Measurements from ENCODE around the gene SPACA4. TPM values are rescaled to one million over a fixed set of nuclear protein-coding genes. Genes with fewer than 3 reads are reported as not detected.

The SPACA4 gene
- total RNA-seq, 1 experiment from 2014 or later: not detected

- no peak overlapping the region for H2BK5ac ChIP-seq (ENCODE audit: insufficient read length, low read length)
- no peaks in the 10 kb centered on the region for H4K20me1 ChIP-seq (ENCODE audit: control insufficient read depth, insufficient read depth, insufficient read length)
- no peak overlapping the region for H2BK20ac ChIP-seq (ENCODE audit: low read depth, low read length, poor library complexity, severe bottlenecking)
- no peaks in the 10 kb centered on the region for H3K79me1 ChIP-seq (ENCODE audit: insufficient read depth, low read depth, low read length, poor library complexity, severe bottlenecking)
- no peak overlapping the region for H2BK120ac ChIP-seq (ENCODE audit: low read depth, low read length, poor library complexity, severe bottlenecking)
- no peak overlapping the region for H4K5ac ChIP-seq (ENCODE audit: insufficient read length, low read depth, low read length)
- no peaks in the 10 kb centered on the region for H3K23me2 ChIP-seq (ENCODE audit: insufficient read length, low read depth, low read length, poor library complexity, severe bottlenecking)
- no peak overlapping the region for H3K23ac ChIP-seq (ENCODE audit: insufficient read length, low read depth, low read length)
- Mint-ChIP-seq H3K27me3 (ENCODE audit: low read depth) (peaks cover 1% of the 10 kb centered on the region), H3K9me3 (peaks cover 0 to 3% of the 10 kb centered on the region in 2 experiments; a peak in 2 of 5 replicates), H3K4me1 (peaks cover 6 to 16% of the 10 kb centered on the region in 2 experiments; a peak in 3 of 4 replicates), H3K4me3 (peak overlapping the region in 1 of 2 experiments; percentile 26; a peak in 1 of 5 replicates), H3K36me3 (ENCODE audit: insufficient read depth in 1 of 3, low read depth in 3 of 3) (no peaks in the 10 kb centered on the region), H3K27ac (peak overlapping the region in 1 of 3 experiments; percentile 12; a peak in 1 of 7 replicates)
- H4K8ac ChIP-seq (replicated peaks; ENCODE audit: insufficient read length, low read depth, low read length): no peak overlapping the region
- H3K9ac ChIP-seq (ENCODE audit: extremely low read depth, insufficient read length, low read length): no peak overlapping the region
- peaks cover 2% of the 10 kb centered on the region; the same call in 1 of the 2 replicates for H3K4me1 ChIP-seq (ENCODE audit: insufficient read depth, low read length)
- no CpG with 5 or more reads among the region's 6 CpGs for WGBS (ENCODE audit: extremely low coverage, insufficient read length, low lambda C conversion rate)
- H3K4me2 ChIP-seq (ENCODE audit: insufficient read depth, insufficient read length, low read length): no peak overlapping the region
- no peaks in the 10 kb centered on the region for H3K9me3 ChIP-seq (ENCODE audit: control insufficient read depth, low read depth, low read length)
- no peak overlapping the region for H3T11ph ChIP-seq (ENCODE audit: low read length)
- H2BK15ac ChIP-seq (ENCODE audit: low read depth, low read length): no peak overlapping the region
- no peak overlapping the region for H3K18ac ChIP-seq (ENCODE audit: insufficient read length, low read depth, low read length)
- peak; percentile 44 for DNase-seq
- no peak overlapping the region for H4K91ac ChIP-seq (ENCODE audit: insufficient read length, low read depth, low read length)
- no peak overlapping the region for H3K27ac ChIP-seq (ENCODE audit: insufficient read length, low read depth, low read length)
- peak; percentile 50 for TF ChIP-seq CTCF (conservative IDR thresholded peaks at IDR 0.05)
- no peaks in the 10 kb centered on the region for H3K27me3 ChIP-seq (ENCODE audit: insufficient read depth, low read length)
- no peak overlapping the region for H3K56ac ChIP-seq (ENCODE audit: insufficient read length, low read depth, low read length)
- no peak overlapping the region for H3K14ac ChIP-seq (ENCODE audit: insufficient read depth, low read length)
- no peak overlapping the region for H2AFZ ChIP-seq (ENCODE audit: low read length)
- no peak overlapping the region for H2AK5ac ChIP-seq (ENCODE audit: insufficient read length, low read length)
- H3K4ac ChIP-seq (ENCODE audit: low read depth, low read length): no peak overlapping the region
- no peak overlapping the region for H2BK12ac ChIP-seq (ENCODE audit: insufficient read length, low read depth, low read length)
- H3K79me2 ChIP-seq (ENCODE audit: insufficient read depth, low read length): no peaks in the 10 kb centered on the region
Measured at GRCh38 chr19:48560095-48560530, 46.4 kb upstream of the SPACA4 start.
